ENCODE results near the gene PALM2AKAP2.

- TF ChIP-seq ZC3H10 (CRISPR knock-in tag; IDR thresholded peaks at IDR 0.05) (no peak), BACH2 (CRISPR knock-in tag; IDR thresholded peaks at IDR 0.05; ENCODE audit: borderline replicate concordance) (no peak), CREB5 (CRISPR knock-in tag; IDR thresholded peaks at IDR 0.05; ENCODE audit: low read depth) (no peak), CSRNP3 (CRISPR knock-in tag; IDR thresholded peaks at IDR 0.05) (no peak), RARB (CRISPR knock-in tag; IDR thresholded peaks at IDR 0.05) (no peak), PATZ1 (CRISPR knock-in tag; IDR thresholded peaks at IDR 0.05; ENCODE audit: borderline replicate concordance) (no peak), ZFP3 (CRISPR knock-in tag; IDR thresholded peaks at IDR 0.05) (no peak), GLIS3 (CRISPR knock-in tag; IDR thresholded peaks at IDR 0.05) (no peak), TOX (CRISPR knock-in tag; IDR thresholded peaks at IDR 0.05; ENCODE audit: borderline replicate concordance) (no peak), ARNTL (CRISPR knock-in tag; IDR thresholded peaks at IDR 0.05; ENCODE audit: borderline replicate concordance, low read depth) (no peak), ISL1 (CRISPR knock-in tag; IDR thresholded peaks at IDR 0.05) (no peak), ZFP30 (CRISPR knock-in tag; IDR thresholded peaks at IDR 0.05) (no peak), ZNF70 (CRISPR knock-in tag; IDR thresholded peaks at IDR 0.05) (no peak)
Measured at GRCh38 chr9:109813829-109814228, 33.8 kb downstream of the PALM2AKAP2 start.

Measured in SK-N-SH treated with all-trans-retinoic acid at 6 μM for 48 hours (cell line).